Central memory CD8-positive, alpha-beta T cell (primary cell): Measurements from ENCODE around the gene TBC1D21.

Experiments
- ATAC-seq: fragments of 150-1000 bp; cut with Tn5 transposase; replicated peaks from 2 replicates; pipeline ENCODE4 v1.10.0; 2022; ENCODE audit warnings: mild to moderate bottlenecking, moderate FRiP score, moderate number of reproducible peaks; ENCODE audit not compliant: poor library complexity, severe bottlenecking; ENCODE audit errors: extremely low read depth
- DNase-seq, 2 donors: peaks; one replicate each; pipeline ENCODE4 v3.0.0; 2021; ENCODE audit warnings: low spot score in 2 of 2
- H3K27ac Mint-ChIP-seq: one replicate; pipeline ENCODE4 v1.8.0; 2022; ENCODE audit warnings: low read depth, mild to moderate bottlenecking, moderate library complexity, mixed read lengths
- H3K27me3 Mint-ChIP-seq: one replicate; pipeline ENCODE4 v1.8.0; 2022; ENCODE audit warnings: mixed read lengths
- H3K36me3 Mint-ChIP-seq: one replicate; pipeline ENCODE4 v1.8.0; 2022; ENCODE audit warnings: mild to moderate bottlenecking, moderate library complexity, mixed read lengths; ENCODE audit not compliant: insufficient read depth
- H3K4me1 Mint-ChIP-seq: one replicate; pipeline ENCODE4 v1.8.0; 2022; ENCODE audit warnings: mixed read lengths
- H3K4me3 Mint-ChIP-seq: one replicate; pipeline ENCODE4 v1.8.0; 2022; ENCODE audit warnings: mild to moderate bottlenecking, moderate library complexity, mixed read lengths
- H3K9me3 Mint-ChIP-seq: one replicate; pipeline ENCODE4 v1.8.0; 2022; ENCODE audit warnings: mixed read lengths

The TBC1D21 gene

DNA sequence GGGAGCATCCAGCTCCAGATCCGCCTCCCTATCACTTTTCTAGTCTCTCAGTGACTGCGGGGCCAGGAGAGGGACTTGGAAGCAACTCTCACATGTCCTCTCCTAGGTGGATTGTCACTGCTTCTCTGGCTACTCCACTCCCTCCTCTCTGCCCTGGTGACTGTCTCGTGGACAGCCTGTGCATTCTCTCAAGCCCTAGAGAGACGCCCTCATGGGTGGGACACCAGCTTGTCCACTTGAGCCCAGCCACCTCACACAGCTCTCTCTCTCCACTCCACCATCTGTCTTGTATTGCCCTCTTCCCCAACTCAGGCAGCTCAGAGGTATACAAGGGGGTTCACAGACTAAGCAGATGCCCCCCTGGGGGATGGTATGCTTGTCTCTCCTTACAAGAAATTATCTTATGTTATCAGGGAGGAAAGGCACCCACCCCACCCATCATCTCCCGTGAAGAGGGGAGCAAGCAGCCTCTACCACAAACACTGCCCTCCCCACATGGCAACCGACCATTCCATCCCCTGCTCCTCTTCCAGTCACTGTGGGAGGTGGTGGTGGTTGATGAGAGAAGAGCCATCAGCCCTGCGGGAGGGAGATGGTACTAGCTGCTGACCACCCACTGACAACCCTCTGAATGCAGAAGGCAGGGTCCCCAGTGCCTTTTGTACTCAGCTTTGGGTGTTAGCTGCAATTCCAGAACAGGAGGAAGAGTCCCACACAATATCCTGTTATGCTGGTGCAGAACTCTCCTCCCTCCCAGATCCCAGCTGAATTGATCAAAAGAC, 37.3 kb downstream of the TBC1D21 start:
- ATAC-seq (no peak), DNase-seq (no peak)
- H3K4me3 Mint-ChIP-seq = no peak overlapping the region
- H3K36me3 Mint-ChIP-seq = peaks cover 3% of the 10 kb centered on the region
- H3K9me3 Mint-ChIP-seq = no peaks in the 10 kb centered on the region
- H3K27me3 Mint-ChIP-seq = no peaks in the 10 kb centered on the region
- H3K4me1 Mint-ChIP-seq = peaks cover 15% of the 10 kb centered on the region
- H3K27ac Mint-ChIP-seq = no peak overlapping the region

DNA sequence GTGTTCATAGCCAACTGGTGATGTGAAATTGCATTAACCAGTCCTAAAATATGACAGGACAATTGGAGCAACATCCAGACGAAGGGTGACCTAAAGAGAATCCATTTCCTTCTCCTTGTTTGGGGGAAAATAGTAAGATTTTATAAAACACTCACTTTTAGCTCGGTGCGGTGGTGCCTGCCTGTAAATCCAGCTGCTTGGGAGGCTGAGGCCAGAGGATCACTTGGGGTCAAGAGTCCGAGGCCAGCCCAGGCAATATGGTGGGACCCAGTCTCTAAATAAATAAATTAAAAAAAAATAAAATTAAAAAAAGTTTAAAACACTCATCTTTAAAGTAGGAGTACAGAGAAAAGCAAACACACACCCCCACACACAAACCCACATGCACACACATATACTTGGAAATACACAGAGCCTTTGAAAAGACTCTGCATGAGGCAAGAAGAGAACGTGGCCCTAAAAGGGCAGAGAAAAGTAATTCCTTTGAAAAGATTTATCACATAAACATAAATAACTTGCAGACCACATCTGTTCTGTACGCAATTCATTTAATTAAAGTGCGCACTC, 38.7 kb downstream of the TBC1D21 start:
- H3K27me3 Mint-ChIP-seq = no peaks in the 10 kb centered on the region
- H3K4me3 Mint-ChIP-seq = no peak overlapping the region
- H3K27ac Mint-ChIP-seq = no peak overlapping the region
- no peak for DNase-seq
- peaks cover 7% of the 10 kb centered on the region for H3K36me3 Mint-ChIP-seq
- no peaks in the 10 kb centered on the region for H3K9me3 Mint-ChIP-seq
- ATAC-seq = no peak
- peaks cover 12% of the 10 kb centered on the region for H3K4me1 Mint-ChIP-seq

DNA sequence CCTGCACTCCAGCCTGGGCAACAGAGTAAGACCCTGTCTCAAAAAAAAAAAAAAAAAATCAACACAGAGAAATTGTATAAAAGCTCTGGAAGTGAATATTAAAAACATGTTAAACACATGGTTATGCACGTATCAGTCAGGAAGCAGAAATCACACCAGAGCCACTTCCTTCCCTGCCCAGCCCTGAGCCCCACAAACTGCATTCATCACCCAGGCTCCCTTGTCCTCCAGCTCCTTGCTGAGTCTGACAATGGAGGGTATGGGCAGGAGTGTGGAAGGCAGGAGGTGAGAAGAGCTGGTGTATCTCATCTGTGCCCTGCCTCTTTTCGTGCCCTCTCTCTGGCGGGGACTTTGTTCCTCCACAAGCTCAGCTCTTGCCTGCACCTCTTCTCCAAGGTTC, 40.8 kb downstream of the TBC1D21 start:
- ATAC-seq = no peak
- H3K27ac Mint-ChIP-seq = peak overlapping the region; percentile 32
- no peaks in the 10 kb centered on the region for H3K27me3 Mint-ChIP-seq

DNA sequence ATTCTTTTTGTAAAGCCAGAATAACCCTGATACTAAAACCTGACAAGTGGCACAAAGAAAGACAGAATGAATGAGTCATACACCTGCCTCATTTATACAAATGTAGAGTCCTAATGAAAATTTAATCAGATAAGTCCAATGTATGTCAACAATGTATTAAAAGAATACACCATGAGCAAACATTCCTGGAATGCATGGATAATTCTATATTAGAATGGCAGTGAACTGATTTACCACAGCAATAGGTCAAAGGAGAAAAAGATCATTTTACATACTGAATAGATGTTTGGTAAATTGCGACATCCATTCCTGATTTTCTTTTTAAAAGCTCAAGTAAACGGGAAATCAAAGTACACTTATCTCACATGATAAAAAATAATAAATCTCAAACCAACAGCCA, 41.7 kb downstream of the TBC1D21 start:
- ATAC-seq (no peak), DNase-seq (no peak)
- Mint-ChIP-seq H3K4me3 (no peak overlapping the region), H3K4me1 (peaks cover 11% of the 10 kb centered on the region), H3K27me3 (no peaks in the 10 kb centered on the region), H3K9me3 (no peaks in the 10 kb centered on the region), H3K27ac (no peak overlapping the region), H3K36me3 (peaks cover 15% of the 10 kb centered on the region)

More for the DNA sequence above, 40.8 kb downstream of the TBC1D21 start:
- Mint-ChIP-seq H3K9me3 (no peaks in the 10 kb centered on the region), H3K36me3 (peaks cover 12% of the 10 kb centered on the region), H3K4me3 (no peak overlapping the region), H3K4me1 (peaks cover 10% of the 10 kb centered on the region)
- DNase-seq = no peak

DNA sequence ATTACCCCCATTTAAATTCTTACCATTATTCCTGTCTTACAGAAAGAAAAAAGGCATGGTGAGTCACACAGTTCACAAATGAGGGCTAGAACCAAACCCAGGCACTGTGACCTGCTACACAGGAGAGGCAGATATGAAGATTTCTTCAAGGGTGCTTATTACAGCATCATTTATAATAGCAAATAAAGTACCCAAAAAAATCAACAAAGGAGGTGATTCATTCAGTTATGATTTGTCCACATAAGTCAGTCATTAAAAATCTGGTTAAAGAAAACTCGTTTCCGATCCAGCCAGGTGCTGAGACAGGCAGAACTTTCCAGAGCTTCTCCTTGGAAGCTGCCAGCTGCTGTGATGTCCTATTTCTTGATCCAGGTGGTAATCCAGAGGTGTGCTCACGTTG, 45.4 kb downstream of the TBC1D21 start:
- peaks cover 34% of the 10 kb centered on the region for H3K4me1 Mint-ChIP-seq
- H3K27me3 Mint-ChIP-seq = no peaks in the 10 kb centered on the region
- H3K36me3 Mint-ChIP-seq = peaks cover 17% of the 10 kb centered on the region
- DNase-seq = no peak
- ATAC-seq = no peak
- H3K4me3 Mint-ChIP-seq = no peak overlapping the region
- H3K9me3 Mint-ChIP-seq = no peaks in the 10 kb centered on the region
- no peak overlapping the region for H3K27ac Mint-ChIP-seq

DNA sequence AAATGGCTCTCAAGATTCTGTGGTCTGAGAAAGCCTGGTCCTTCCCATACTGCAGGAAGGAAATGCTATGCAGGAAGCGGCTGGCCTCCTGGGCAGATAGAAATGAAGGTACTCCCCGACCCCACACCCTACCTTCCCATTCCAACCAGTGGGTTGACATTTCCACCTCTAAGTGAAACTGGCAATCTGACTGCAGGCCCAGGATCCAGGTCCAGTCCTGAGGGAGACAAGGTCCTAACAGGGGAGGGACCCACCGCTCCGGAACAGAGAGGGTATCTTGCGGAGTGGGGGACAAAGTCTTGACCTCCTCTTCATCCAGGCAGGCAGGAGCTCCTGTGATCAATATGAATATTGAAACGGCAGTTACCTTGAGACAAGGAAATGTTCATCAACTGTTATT, 46.3 kb downstream of the TBC1D21 start:
- Mint-ChIP-seq H3K36me3 (peaks cover 18% of the 10 kb centered on the region), H3K4me1 (peaks cover 35% of the 10 kb centered on the region), H3K27ac (no peak overlapping the region), H3K9me3 (no peaks in the 10 kb centered on the region), H3K27me3 (no peaks in the 10 kb centered on the region), H3K4me3 (no peak overlapping the region)
- DNase-seq = no peak
- no peak for ATAC-seq

DNA sequence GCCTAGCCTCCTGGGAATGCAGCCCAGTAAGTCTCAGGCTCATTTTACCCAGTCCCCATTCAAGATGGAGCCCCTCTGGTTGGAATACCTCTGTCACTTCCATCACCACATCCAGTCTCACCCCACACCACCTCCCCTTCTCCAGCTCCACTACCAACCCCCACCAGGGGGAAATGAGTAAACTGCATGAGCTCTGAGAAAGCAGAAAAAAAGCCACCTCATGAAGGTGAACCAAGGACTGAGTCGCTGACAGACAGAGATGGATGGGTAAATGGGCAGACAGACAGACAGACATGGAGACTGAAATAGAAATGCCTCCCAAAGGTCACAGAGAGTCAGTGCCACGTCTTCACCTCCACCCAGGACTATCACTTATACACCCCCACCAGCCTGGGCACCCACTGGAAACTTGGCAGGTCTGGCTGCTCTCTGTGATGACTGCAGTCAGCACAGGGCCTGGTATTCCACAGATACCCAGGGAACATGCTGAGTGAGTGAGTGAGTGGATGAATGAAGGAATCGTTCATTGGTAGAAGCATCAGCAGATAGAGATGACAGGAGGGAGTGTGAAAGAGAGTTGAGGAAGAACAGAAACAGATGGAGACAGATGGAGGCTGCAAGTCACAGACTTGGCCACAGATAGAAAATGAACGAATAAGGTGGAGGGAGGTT, 48.0 kb downstream of the TBC1D21 start:
- ATAC-seq (no peak), DNase-seq (no peak)
- peaks cover 47% of the 10 kb centered on the region for H3K4me1 Mint-ChIP-seq
- H3K27ac Mint-ChIP-seq = peak overlapping the region; percentile 16
- peaks cover 17% of the 10 kb centered on the region for H3K36me3 Mint-ChIP-seq
- H3K27me3 Mint-ChIP-seq = no peaks in the 10 kb centered on the region
- no peaks in the 10 kb centered on the region for H3K9me3 Mint-ChIP-seq
- H3K4me3 Mint-ChIP-seq = no peak overlapping the region

DNA sequence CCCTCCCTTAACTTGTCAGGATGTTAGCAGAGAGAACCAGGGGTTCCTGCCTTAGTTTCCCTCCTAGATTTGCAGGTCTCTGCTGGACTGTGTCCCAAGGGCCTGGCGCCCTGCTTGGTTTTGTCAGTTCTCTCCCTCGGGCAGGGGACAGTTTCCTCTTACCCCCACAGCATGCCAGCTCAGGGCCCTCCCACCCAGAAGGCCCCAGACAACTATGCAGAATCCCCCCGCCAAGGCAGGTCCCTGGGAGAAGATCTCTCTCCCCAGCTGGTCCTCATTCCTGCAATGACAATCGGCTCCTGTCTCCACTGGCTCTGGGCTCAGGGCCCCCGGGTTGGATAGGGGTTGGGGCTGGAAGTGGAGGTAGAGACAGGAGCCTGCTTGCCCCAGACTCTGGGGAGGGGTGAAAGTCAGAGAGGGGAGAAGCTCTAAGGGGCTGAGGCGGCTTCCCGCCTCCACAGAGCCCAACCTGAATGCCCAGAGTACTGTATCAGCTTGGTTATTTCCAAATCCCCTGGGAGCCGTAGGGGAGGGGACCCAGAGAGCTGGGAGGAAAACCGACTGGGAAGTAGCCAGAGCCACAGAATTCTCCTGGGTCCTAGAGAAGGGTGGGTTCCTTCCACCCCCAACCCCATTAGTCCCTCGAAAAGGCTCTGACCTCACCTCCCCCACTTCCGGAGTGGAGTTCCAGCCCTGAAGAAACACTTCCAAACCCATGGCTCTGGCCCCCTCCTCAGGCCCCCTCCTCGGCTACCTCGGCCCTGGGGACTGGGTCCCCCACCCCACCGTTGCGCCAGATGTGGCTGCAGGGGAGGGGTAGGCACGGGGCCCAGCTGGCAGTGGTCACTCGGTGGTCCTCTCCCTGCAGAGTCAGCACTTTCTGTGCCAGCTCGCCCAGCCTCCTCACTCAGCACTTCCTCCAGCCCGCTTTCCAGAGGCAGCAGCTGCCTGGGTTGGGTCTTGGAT, 49.1 kb downstream of the TBC1D21 start:
- H3K4me1 Mint-ChIP-seq = peaks cover 47% of the 10 kb centered on the region
- ATAC-seq = no peak
- peak overlapping the region; percentile 86 for H3K27ac Mint-ChIP-seq
- H3K27me3 Mint-ChIP-seq = no peaks in the 10 kb centered on the region
- H3K4me3 Mint-ChIP-seq = no peak overlapping the region
- peaks cover 15% of the 10 kb centered on the region for H3K36me3 Mint-ChIP-seq
- no peaks in the 10 kb centered on the region for H3K9me3 Mint-ChIP-seq
- no peak for DNase-seq

DNA sequence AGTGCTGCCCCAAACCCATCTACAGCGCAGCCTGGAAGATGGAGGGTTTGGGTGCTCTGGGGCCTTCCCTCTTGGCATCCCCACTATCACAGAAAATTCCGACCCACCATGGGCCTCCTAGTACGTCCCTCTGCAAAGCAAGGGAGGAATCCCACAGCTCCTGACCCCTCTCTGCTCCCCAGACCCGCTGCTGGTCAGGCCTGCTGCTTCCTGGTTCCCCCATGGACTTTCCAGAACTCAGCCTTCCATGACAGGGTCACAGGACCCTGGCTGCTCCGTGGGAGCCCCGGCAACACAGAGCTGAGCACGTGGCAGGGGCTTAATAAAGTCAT, 49.8 kb downstream of the TBC1D21 start:
- DNase-seq (no peak), ATAC-seq (no peak)
- no peaks in the 10 kb centered on the region for H3K27me3 Mint-ChIP-seq
- peaks cover 11% of the 10 kb centered on the region for H3K36me3 Mint-ChIP-seq
- no peak overlapping the region for H3K4me3 Mint-ChIP-seq
- no peaks in the 10 kb centered on the region for H3K9me3 Mint-ChIP-seq
- H3K27ac Mint-ChIP-seq = peak overlapping the region; percentile 86
- peaks cover 49% of the 10 kb centered on the region for H3K4me1 Mint-ChIP-seq

DNA sequence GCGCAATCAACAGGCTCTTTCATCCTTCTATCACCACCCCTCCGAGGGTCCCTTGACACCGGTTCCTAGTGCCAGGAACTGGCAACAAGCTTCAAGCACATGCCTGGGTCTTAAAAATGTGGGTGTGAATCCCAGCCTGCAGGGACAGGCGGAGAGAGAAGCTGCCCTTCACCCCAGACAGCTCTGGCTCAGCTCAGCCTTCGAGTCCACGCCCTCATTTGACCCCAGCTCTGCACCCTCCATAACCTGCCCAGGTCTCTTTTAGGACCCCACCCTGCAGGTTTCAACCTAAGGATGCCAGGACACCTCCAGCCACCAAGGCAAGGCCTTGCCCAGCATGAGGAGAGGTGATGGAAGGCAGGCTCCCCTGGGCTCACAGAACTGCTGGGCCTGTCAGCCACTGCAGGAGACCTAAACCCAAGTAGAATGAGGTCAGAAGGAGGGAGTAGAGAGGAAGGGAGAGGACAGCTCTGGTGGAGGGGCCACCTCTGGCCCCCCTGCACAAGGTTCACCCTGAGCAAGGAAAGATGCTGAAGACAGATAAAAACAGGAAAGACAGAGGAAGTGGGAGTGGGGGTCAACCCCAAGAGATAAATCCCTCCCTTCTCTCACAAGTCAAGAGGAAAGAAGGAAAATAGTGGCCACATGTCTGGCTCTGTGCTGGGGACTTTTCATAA, 50.3 kb downstream of the TBC1D21 start:
- Mint-ChIP-seq H3K36me3 (peaks cover 8% of the 10 kb centered on the region), H3K4me1 (peaks cover 52% of the 10 kb centered on the region)

DNA sequence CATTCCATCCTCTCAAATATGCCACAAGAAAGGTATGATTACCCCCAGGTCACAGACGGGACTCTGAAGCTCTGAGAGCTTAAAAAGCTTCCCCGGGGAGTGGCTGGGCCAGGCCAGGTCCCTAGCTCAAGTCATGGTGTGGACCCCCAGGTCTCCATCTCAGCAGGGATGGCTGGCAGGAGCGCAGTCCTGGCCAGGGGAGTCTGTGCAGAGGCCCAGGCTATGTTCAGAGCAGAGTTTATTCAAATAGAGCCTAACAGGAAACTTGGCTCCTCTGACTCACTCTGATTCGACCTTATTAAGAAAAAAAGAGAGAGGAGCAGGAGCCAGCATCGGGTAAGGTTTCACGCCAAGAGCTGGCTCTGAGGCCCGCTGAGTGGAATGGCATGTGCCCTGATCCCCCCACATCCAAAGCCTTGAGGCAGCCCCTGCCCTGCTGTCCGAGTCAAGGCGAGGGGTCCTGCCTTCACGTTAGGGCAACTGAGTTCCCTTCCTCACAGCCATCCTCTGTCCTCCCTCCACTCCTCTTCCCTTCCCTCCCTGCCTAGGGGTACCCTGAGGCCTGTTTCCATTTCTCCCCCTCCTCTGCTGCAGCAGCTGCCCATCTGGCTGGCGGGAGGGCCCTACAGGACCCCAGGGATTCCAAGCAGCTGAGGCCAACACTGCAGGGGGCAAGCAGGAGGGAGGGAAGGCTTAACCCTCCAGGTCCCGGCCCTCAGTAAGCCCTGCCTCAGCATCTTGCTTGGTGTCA, 51.0 kb downstream of the TBC1D21 start:
- Mint-ChIP-seq H3K27ac (peak overlapping the region; percentile 86), H3K4me1 (peaks cover 59% of the 10 kb centered on the region), H3K36me3 (peaks cover 7% of the 10 kb centered on the region), H3K4me3 (no peak overlapping the region), H3K9me3 (no peaks in the 10 kb centered on the region), H3K27me3 (no peaks in the 10 kb centered on the region)
- ATAC-seq (no peak), DNase-seq (no peak)

More for the DNA sequence above, 50.3 kb downstream of the TBC1D21 start:
- ATAC-seq (no peak), DNase-seq (no peak)
- H3K27me3 Mint-ChIP-seq = no peaks in the 10 kb centered on the region
- H3K9me3 Mint-ChIP-seq = no peaks in the 10 kb centered on the region
- peak overlapping the region; percentile 86 for H3K27ac Mint-ChIP-seq
- no peak overlapping the region for H3K4me3 Mint-ChIP-seq
